ENCODE results near the gene GPR157.

GPR157 gene

GRCh38 chr1:9167638-9168037 is 38.7 kb upstream of the GPR157 start:
- TF ChIP-seq, protein P1, sequence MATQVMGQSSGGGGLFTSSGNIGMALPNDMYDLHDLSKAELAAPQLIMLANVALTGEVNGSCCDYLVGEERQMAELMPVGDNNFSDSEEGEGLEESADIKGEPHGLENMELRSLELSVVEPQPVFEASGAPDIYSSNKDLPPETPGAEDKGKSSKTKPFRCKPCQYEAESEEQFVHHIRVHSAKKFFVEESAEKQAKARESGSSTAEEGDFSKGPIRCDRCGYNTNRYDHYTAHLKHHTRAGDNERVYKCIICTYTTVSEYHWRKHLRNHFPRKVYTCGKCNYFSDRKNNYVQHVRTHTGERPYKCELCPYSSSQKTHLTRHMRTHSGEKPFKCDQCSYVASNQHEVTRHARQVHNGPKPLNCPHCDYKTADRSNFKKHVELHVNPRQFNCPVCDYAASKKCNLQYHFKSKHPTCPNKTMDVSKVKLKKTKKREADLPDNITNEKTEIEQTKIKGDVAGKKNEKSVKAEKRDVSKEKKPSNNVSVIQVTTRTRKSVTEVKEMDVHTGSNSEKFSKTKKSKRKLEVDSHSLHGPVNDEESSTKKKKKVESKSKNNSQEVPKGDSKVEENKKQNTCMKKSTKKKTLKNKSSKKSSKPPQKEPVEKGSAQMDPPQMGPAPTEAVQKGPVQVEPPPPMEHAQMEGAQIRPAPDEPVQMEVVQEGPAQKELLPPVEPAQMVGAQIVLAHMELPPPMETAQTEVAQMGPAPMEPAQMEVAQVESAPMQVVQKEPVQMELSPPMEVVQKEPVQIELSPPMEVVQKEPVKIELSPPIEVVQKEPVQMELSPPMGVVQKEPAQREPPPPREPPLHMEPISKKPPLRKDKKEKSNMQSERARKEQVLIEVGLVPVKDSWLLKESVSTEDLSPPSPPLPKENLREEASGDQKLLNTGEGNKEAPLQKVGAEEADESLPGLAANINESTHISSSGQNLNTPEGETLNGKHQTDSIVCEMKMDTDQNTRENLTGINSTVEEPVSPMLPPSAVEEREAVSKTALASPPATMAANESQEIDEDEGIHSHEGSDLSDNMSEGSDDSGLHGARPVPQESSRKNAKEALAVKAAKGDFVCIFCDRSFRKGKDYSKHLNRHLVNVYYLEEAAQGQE (IDR thresholded peaks at IDR 0.05; ENCODE audit: insufficient read depth in 1 of 2, low read depth in 2 of 2, low read length in 2 of 2) = no peak
- TF ChIP-seq POLR2AphosphoS5 (IDR thresholded peaks at IDR 0.05; ENCODE audit: low read depth, low read length) (no peak), SIN3A (IDR thresholded peaks at IDR 0.05; ENCODE audit: borderline replicate concordance, insufficient read depth, low read length) (no peak), TAF1 (IDR thresholded peaks at IDR 0.05; ENCODE audit: borderline replicate concordance, insufficient read depth, low read length) (no peak), FOXP2 (optimal IDR thresholded peaks at IDR 0.05; ENCODE audit: borderline replicate concordance, extremely low read depth, extremely low read length, insufficient read depth) (no peak)

DNA sequence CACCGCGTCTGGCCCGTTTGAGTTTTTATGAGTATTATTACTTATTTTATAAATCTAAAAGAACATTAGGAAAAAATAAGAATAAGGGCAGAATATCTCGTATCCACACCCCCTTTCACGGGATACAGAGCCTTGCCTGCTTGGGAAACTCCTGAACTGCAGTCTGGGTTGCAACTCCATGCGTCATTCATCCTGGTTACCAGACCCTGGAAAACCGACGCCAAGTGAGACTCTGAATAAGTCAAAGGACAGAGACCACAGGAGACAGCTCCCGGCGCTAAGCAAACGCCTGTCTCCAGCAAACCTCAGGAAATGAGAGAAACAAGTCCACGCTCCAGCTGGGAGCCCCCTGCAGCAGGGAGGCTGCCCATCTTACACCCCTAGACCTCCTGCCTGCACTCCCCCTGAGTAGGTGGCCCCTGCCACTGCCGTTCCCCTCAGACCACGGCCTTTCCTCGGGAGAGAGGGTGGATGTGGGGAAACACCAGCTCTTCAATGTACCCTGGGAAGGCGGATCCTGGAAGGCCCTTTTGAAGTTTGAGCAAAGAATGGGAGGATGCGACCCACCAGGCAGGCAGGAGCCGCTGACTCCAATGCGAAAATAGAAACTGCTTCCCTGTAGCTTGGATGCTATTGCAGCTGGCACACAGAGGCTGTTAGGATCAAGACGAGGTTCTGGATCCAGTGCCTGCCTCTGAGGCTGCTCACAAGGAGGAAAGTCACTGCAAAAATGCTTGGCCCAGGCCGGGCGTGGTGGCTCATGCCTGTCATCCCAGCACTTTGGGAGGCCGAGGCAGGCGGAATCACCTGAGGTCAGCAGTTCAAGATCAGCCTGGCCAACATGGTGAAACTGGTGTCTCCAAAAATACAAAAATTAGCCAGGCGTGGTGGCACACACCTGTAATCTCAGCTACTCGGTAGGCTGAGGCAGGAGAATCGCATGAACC is 37.7 kb upstream of the GPR157 start:
- TF ChIP-seq TAF1 (IDR thresholded peaks at IDR 0.05; ENCODE audit: borderline replicate concordance, insufficient read depth, low read length) = no peak
- TF ChIP-seq SIN3A (IDR thresholded peaks at IDR 0.05; ENCODE audit: borderline replicate concordance, insufficient read depth, low read length) = no peak
- TF ChIP-seq, protein P1 (IDR thresholded peaks at IDR 0.05; ENCODE audit: insufficient read depth in 1 of 2, low read depth in 2 of 2, low read length in 2 of 2) = no peak
- no peak for TF ChIP-seq POLR2AphosphoS5 (IDR thresholded peaks at IDR 0.05; ENCODE audit: low read depth, low read length)
- TF ChIP-seq FOXP2 (optimal IDR thresholded peaks at IDR 0.05; ENCODE audit: borderline replicate concordance, extremely low read depth, extremely low read length, insufficient read depth) = no peak

GRCh38 chr1:9165396-9165795 is 36.5 kb upstream of the GPR157 start:
- no peak for TF ChIP-seq FOXP2 (optimal IDR thresholded peaks at IDR 0.05; ENCODE audit: borderline replicate concordance, extremely low read depth, extremely low read length, insufficient read depth)
- TF ChIP-seq TAF1 (IDR thresholded peaks at IDR 0.05; ENCODE audit: borderline replicate concordance, insufficient read depth, low read length) = no peak
- TF ChIP-seq, protein P1 (IDR thresholded peaks at IDR 0.05; ENCODE audit: insufficient read depth in 1 of 2, low read depth in 2 of 2, low read length in 2 of 2) = no peak

GRCh38 chr1:9164919-9165318 is 36.0 kb upstream of the GPR157 start:
- TF ChIP-seq, protein P1 (IDR thresholded peaks at IDR 0.05; ENCODE audit: insufficient read depth in 1 of 2, low read depth in 2 of 2, low read length in 2 of 2) = no peak
- TF ChIP-seq SIN3A (IDR thresholded peaks at IDR 0.05; ENCODE audit: borderline replicate concordance, insufficient read depth, low read length) (no peak), FOXP2 (optimal IDR thresholded peaks at IDR 0.05; ENCODE audit: borderline replicate concordance, extremely low read depth, extremely low read length, insufficient read depth) (no peak), POLR2AphosphoS5 (IDR thresholded peaks at IDR 0.05; ENCODE audit: low read depth, low read length) (no peak), TAF1 (IDR thresholded peaks at IDR 0.05; ENCODE audit: borderline replicate concordance, insufficient read depth, low read length) (no peak)

Measured in PFSK-1 (cell line).